GM18868 (cell line): ENCODE data around the gene NBEA.

ENCODE experiments used
- ATAC-seq: cut with Tn5 transposase; IDR thresholded peaks from one replicate; pipeline ENCODE4 v1.9.1; 2021; ENCODE audit warnings: mild to moderate bottlenecking, moderate library complexity; ENCODE audit not compliant: unreplicated experiment

Gene NBEA

DNA sequence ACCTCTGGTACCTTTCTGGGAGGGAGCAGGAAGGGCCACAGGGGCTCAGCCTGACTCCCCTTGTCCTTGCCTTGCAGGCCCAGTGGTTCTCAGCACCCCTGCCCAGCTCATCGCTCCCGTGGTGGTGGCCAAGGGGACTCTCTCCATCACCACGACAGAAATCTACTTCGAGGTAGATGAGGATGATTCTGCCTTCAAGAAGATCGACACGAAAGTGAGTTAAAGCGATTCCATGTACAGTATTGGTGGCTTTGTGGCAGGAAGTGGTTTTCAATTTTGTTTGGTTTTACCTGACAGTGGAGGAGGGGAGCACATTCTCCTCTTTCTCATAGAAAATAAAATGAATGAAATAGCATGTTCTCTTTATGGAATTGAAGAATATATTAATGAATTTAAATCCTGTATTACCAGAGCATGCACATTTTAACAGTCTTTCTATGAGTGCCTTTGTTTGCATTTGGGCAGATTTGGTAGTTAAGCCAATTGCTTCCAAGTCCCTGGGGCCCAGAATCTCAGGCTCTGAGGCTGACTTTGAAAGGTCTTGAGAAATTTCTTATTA is 530.3 kb downstream of the NBEA start:
- no peak for ATAC-seq

DNA sequence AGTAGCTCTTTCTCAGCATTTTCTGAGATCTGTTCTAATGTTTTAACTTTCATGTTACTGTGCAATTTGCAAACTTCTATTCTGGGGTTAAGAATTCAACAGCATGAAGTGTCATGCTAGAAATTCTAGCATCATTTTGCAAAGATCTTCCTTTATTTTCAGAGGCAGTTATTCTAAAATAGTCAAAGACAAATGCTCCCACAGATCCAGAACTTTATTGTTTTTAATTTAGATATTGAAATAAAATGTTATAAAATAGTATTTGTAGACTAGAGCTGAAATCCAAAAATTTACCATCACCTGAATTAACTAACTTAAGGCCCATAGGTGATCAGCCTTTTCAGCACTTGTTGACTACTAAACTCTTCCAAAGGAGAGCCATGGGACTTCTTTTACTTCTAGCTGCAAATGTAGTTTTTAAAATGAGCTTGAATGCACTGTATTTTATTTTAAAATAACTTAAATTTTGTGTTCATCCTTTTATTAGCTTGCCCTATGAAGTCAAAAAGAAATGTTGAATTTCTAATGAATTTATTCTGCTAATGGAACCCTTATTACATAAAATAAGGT is 531.2 kb downstream of the NBEA start:
- ATAC-seq = no peak

DNA sequence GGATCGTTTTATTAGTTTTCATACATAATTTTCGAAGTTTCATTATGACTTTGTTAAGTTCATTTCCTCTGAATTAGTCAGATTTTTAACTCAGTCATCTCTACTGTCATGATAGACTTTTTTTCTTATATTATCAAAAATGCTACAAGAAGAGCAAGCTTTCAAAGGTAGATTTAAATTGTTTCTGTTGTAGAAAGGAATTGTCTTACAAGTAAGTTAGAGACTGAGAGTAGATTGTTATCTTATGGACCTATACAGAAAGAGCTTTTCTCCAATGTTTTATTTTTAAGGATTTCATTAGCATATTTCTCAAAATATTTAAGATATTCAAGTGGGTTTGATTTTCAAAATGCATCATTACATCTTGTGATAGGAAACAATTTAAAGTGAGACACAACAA is 531.7 kb downstream of the NBEA start:
- no peak for ATAC-seq

DNA sequence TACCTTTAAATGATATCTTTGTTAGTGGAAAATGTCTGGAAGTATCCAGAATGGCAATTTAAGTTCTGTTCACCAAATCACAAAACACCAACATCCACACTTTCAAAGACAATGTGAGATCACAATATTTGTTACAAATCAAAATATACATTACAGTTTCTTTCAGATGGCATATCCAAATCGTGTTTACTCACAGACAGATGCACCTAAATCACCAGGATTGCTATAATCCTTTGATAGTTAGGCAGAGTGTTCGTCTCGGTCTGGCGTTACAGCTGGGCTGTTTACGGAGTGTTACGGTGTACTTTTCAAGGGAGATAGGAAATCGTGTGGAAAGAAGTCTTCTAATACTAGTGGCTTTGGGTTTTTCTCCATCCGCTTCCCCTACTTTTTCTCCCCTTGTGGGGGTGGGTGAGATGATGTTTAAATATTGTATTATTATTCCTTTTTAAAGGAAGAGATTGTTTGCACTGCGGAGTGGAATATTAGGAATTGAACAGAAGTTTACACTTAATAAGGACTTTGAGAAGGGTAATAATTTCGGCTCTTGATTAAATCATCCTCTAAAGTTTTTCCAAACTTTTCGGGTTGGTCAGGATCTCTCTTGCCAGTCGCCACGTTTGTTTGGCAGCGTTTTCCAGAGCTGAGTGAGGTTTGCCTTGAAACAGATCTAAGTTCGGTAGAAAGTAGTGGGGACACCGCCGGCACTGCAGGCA is 532.6 kb downstream of the NBEA start:
- no peak for ATAC-seq

DNA sequence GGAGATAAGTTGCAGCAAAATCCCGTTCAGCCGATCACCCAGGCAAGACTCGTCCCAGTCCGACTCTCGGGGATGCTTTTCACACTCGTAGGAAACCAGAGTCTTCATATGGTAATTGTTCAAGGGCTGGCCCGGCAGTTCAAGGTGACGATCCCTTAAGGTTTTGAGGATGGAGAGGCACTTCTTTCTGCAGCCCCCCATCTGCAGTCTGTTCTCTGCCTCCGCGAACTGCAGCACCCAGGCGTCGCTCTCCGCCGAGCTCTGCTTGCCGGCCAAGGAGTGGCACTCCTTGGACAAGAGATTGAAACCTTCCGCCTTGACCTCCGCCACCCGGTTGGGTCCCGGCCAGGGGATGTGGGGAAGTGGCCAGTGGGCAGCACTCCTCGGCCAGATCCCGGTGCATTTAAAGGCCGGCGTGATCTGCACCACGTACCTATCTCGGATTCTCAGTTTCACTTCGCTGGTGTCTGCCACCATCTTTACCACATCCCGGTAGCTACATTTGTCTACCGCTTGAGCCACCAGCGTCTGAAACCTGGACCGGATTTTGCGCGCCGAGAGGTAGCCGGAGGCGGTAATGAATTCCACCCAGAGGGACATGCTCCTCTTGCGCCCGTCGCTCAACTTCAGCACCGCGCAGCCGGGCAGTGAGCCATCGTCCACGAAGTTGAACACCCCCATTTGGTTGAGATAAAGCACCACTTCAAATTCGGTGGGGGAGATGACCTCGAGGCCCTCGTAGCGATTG is 533.3 kb downstream of the NBEA start:
- ATAC-seq = peak; percentile 55

DNA sequence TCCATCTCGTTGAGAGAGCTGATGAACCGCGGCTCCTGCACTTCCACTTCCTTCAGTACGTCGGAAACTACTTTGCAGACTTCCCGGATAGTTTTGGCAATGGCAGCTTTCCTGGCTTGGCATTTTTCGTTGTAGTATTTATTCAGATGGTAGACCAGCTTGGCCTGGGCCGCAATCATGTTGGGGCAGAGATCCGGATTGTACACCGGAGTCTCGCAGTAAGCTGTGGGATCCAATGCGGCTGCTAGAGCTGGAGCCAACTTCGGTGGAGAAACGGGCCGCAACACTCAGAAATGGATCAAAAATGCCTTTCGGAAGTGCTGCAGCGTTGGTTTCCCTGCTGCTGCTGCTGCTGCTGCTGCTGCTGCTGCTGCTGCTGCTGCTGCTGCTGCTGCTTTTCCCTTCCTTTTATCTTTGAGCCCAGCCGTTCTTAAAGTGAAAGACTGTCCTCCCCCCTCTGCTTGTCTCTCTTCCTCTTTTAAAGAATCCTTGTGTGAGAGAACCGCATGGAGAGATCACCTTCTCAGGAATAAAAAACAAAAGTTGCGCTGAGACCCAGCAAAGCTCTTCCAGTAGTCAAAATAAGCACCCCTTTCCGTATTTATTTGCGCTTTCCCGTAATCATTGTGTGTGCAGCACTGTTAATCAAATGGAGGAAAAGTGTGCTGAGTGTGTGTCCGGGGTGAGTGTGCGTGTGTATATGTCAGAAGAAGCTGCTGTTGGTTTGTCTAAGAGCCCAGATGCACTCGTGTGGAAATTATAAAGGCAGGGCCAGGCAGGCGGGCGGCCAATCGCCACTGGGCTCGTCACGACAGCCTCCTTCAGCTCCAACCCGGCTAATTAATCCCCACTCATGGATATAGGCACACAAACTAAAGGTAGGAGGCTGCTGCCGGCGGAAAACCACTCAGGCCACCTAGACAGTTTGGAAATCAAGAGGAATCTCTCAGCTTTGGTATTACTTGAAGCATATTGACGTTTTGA is 534.2 kb downstream of the NBEA start, which contains the start of gene MAB21L1:
Gene MAB21L1 (minus strand): TSS at position 730 of the 984 bp plus-strand sequence. CDS start 551 bp downstream, at position 179.
- ATAC-seq = peak; percentile 58

DNA sequence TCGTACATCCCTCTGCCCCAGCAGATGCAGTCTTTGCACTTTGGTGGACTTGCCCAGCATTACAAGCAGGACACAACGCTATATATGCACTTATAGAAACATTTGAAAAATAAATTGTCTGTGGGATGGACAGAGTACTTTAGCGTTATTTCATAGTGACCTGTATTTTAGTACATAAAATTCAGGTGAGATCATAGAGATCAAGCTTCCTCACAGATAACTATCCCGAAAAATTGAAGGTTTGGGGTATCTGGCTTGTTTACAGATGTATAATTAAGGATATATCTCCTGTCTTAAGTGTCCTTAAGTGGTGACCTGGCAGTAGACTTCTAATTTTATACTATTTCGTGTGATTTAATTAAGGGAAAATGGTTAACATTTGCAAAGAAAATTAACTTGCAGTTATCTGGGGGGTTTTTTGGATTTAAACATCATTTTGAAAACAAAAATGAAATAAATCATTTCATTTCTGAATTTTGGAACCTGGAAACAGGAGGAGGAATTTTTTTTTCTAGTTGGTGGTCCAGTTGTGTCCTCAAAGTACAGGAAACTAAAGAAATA is 535.4 kb downstream of the NBEA start:
- ATAC-seq = no peak

DNA sequence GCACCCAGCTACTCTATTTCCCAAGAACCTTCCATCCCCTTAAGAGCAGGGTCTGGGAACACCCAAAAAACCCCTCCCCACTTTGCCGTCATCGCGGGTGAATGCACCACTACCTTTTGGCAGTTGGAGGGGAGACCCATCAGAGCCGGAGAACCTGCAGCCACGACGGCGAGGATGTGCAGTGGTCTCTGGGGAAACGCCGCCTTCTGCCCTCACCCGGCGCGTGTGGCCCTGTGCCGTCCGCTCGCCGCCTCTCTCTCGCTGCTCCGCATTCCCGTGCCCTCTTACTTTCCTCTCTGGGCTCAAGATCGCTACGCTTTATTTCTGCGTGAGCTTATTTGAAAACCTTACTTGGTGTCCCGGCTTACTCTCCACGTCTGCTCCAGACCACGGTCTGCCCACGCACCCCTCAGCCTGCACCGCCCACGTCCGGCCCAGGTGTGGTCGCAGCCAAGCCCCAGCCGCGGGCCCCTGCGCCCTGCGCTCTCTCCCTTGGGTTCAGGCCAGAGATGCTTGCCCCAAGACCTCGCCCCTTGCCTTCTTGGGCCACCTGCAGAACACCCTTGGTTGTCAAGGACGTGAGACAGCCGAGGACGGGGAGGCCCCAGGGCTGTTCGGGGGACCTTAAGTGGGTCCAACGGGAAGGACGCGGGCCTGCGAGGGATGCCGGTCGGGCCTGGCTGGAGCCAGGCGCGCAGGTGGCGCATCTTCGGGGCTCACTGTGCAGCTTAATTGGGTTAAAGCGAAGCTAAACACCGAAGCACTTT is 536.4 kb downstream of the NBEA start:
- no peak for ATAC-seq

DNA sequence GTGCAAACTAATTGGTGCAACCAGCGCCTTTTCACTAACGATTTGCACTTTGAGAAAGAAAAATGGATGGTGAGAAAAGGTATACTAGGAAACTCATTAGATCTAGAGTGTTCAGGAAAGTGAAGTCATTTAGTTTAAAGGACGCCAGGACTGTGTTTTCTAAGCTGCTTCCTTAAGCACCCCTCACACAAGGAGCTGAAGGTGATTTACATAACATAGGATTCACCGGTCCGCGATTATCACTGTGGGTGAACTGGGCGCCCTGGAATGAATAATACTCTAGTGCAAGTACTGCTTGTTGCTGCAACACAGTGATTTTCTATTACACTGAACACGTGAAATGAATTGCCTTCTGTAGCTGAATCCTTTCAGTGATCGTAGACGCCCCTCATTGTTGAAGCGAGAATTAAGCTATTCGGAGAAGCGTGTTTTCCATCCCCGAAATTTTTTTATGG is 537.0 kb downstream of the NBEA start:
- ATAC-seq = no peak

DNA sequence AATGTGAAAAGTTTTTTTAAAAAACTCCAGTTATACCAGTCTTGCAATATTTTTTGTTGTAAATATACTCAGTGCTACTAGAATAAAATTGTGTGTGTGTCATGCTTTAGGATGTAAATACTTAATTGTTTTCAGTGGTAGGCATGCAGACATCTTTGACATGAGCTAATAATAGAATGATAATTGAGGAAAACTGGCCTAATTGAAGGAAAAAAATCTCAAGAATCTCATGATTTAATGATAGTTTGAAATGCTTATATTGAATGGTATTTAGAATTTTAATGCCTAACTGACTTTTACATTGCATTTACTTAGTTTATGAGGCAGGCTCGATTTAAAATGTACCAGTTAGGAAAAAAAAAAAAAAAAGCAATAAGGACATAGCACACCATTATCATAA is 537.6 kb downstream of the NBEA start:
- no peak for ATAC-seq

DNA sequence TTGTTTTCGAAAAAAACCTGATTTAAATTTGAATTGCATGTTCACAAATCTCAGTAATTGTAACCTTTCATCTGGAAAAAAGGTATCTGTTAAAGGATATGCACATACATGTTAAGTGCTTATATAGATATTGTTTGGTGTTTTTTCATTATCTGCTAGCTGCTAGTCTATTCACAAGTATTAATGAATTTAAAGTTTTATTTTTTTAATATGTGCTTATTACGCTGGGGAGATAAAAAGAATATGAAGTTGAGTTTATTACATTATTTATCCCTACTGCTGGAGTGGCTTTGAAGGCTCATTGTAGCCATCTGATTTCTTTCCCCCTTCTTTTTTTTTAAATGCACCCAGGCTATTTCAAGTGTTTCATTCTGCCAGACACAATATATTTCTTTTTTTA is 538.3 kb downstream of the NBEA start:
- ATAC-seq = no peak

DNA sequence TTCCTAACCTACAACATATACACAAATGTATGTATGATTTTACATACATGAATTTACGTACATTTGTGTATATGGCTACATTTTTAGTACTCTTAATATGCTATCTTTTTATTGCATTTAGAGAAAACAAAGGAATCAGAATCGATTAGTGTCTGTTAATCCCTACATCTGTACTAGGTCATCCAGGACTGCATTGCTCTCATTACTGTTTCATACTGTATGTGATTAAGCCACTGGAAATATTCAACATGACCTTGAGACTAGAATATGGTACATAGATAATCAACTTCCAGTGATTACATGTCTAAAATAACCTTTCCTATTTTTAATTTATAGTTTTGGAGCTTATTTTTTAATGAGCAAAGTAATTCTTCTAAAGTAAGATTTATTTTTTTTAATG is 539.7 kb downstream of the NBEA start:
- ATAC-seq = no peak

DNA sequence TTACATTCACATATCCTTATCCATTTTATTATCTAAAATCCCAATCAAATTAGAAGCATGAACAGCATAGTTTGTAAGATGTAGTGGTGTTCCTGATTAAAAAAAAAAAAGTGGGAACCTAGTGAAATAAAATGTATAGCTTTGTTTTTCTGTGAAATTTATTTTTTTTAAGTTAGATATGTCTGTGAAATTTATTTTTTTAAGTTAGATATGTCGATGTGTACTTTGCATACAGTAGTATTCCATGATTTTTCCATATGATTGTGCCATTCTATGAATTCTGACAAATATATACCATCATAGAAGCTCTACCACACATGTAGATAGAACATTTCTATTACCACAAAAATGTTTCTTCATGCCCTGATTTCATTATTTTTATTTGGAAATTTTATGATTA is 540.5 kb downstream of the NBEA start:
- ATAC-seq = no peak

DNA sequence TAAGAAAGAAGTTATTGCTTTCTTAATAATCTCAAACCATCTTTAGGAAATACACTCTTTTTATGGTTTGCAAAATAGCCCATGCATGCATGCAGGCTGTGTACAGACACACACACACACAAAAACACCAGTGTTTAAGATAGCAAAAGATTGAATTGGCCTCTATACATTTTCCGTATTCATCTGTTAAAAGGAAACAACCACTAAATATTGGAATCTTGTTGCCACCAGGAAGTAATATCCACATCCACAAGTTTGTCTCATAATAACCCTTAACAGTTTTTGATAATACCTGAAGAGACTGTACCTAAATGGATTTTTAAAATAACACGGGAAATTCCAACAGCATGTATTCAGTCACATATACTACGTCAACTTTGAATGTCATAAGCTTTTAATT is 541.7 kb downstream of the NBEA start:
- no peak for ATAC-seq

DNA sequence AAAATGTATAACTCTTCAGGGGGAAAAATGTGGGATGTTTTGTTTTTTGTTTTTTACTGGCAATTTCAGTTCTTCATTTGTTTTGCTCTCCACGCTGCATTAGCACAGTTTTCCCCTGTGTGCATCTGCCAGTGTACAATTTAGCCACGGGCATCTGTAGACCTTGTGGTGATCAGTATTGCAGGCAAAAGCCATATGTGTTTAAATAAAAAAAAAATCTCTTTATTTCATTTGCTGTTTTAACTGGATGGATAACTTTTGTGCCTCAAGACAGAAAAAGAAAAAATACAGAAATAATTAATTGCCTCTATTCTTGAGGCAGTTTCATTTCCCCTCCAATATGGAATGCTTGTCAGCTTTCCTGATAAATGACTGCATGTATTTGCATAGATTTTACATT is 542.3 kb downstream of the NBEA start:
- ATAC-seq = no peak

DNA sequence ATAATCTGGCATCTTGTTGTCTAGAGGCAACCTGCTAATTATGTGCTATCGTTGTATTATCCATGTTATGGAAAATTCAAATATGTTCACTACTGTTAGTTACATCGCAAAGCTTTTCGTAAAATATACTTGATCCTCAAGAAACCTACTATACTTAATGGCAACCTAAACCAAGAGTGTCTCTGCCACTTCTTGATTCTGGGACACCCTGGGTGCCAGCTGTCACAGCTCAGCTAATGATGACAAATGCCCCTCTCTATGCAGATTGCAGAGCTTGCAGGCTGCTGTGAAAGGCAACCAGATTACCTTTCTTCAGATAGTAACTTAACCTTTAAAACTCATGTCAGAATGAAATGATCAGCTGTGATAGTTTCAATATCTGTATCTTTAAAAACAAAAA is 543.4 kb downstream of the NBEA start:
- ATAC-seq = no peak

DNA sequence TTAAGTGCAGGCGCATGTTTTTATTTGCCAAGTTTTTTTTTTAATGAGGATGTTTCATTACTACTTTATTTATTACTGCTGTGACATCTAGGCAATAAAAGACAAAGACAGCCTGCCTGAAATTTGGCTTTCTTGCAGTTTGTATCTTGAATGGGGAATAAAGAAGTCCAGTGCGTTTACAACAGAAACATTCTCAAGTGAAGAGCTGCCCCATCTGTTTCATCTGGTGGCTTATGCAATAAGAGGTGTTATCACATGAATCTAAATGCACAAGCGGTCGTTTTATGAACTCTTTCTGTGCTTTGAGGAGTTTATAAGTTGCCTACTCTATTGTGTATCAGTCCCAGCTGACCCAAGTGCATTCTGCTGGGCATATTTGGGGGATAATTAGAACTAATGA is 547.0 kb downstream of the NBEA start:
- no peak for ATAC-seq

DNA sequence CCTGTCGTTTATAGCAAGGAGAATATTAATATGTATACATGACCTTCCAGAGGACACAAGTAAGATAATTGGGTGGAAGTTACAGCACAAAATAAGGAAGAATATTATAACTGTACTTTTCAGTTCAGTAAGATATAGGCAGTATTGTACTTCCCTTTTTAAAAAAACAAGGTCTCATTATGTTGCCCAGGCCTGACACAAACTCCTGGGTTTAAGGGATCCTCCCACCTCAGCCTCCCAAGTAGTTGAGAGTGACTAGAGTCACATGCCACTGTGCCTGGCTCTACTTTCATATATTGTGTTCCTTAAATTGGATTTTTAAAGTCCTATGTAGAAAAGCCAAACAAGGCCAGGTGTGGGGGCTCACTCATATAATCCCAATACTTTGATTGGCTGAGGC is 553.9 kb downstream of the NBEA start:
- no peak for ATAC-seq

DNA sequence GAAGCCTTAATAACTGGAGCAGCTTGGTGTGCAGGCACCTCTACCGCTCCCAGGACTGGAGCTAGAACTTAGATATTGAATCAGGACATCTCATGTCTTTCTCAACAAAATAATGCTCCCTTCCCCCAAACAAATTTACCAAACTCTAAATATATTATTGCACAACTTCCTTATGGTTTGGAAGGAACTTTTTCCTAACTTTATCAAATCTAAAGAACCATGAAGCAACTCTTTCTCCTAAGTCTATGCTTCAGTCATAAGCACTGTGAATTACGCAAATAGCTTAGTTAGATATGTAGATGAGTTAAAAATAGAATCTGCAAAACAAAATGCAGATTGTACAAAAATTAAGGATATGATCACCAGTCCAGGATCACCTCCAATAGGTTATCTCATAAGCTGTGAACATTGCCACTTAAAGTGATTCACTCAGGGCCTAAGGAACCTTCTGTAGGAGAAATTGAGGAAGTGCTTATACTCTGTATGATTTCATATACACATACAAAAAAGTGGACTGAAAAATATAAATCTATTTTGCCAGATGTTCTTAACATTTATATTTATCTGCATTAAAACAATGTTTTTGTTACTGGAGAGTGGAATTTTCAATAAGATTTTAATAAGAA is 554.8 kb downstream of the NBEA start:
- no peak for ATAC-seq
